ENCODE data around the gene ATP9A. TPM values are rescaled to one million over a fixed set of nuclear protein-coding genes. Genes with fewer than 3 reads are reported as not detected.

The ATP9A gene
- total RNA-seq, 1 experiment from 2014 or later: 31.3 TPM

DNA sequence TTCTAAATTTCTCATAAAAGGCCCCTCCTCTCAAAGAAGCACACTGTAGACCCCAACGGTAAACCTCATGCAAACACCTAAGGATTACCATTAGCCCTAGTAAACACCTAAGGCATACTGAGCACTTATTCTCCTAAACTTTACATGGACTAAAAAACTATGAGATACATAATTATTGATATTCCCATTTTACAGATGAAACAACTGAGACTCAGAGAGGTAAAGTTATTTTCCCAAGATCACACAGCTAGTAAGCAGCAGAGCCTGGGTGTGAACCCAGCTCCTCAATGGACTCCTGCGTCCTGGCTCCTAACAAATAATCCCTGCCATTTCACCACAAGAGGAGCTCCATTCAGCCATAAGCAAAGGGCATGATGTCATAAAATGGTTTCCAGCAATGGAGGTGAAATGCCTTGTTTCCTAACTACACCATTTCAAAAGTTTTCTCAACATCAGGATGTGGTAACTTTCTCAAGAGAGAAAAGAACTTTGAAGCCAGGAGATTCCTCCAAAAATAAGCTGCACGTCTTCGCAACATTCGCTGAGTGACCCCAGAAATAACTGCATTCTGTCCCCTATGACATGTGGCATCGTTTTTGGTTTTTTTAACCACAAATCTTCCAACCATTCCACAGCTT lies 4.1 kb downstream of the ATP9A start:
- Histone ChIP-seq H2AFZ (ENCODE audit: low read length) (no peak overlapping the region), H3K9ac (ENCODE audit: low read length) (no peak overlapping the region), H3K4me3 (ENCODE audit: low read length) (no peak overlapping the region), H3K27ac (ENCODE audit: low read length) (no peak overlapping the region), H4K20me1 (ENCODE audit: low read length) (no peaks in the 10 kb centered on the region), H3K9me3 (ENCODE audit: low read length) (no peaks in the 10 kb centered on the region), H3K27me3 (ENCODE audit: low read length) (no peaks in the 10 kb centered on the region), H3F3A (ENCODE audit: low read length, unreplicated experiment) (no peaks in the 10 kb centered on the region), H3K79me2 (ENCODE audit: low read length) (peaks cover 71% of the 10 kb centered on the region), H3K36me3 (ENCODE audit: low read depth, low read length) (no peaks in the 10 kb centered on the region), H3K4me1 (ENCODE audit: insufficient read depth, low read length) (peaks cover 20% of the 10 kb centered on the region), H3K4me2 (ENCODE audit: low read length) (no peak overlapping the region), H3K9me2 (replicated peaks; ENCODE audit: low read length) (no peaks in the 10 kb centered on the region)
- BruUV-seq (replicated peaks): no TSS peak
- intact Hi-C loops (cut with micrococcal nuclease): no loop called here
- DNase-seq (no peak), ATAC-seq (no peak)
- no peak for TF ChIP-seq CTCF (conservative IDR thresholded peaks at IDR 0.05; ENCODE audit: low read depth, low read length)
- POLR2A ChIA-PET (ENCODE audit: unreplicated experiment): no interaction called here
- CTCF ChIA-PET: no interaction called here

DNA sequence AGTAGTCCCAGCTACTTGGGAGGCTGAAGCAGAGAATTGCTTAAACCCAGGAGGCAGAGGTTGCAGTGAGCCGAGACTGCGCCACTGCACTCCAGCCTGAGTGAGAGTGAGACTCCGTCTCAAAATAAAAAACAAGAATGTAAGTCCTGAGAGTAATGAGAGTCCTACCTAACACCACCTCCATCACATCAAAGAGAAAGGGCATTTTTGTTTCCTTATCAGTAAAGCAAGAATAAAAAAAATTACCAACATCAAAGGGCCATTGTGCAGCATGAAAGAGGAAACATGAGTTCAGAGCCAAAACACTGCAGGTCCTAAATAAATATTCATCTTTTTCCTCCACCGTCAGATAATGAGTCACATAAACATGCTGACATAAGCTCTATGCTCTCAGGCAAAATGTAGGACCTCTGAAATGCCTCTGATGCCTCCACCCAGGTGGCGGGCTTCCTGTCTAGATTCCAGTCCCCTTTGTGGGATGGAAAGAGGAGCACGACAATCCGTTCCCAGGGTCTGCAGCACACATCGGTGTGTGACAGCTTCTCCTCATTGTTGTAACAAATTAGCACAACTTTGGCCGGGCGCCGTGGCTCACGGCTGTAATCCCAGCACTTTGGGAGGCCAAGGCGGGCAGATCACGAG lies 7.2 kb downstream of the ATP9A start:
- 0 out of 2 replicates have a peak overlapping the region, but pooled peaks have one; percentile 8 for H3K9ac ChIP-seq (ENCODE audit: low read length)
- no peaks in the 10 kb centered on the region for H3K9me3 ChIP-seq (ENCODE audit: low read length)
- intact Hi-C loops (cut with micrococcal nuclease): no loop called here
- no peak overlapping the region for H2AFZ ChIP-seq (ENCODE audit: low read length)
- H3K9me2 ChIP-seq (replicated peaks; ENCODE audit: low read length): no peaks in the 10 kb centered on the region
- H3K36me3 ChIP-seq (ENCODE audit: low read depth, low read length): no peaks in the 10 kb centered on the region
- no peaks in the 10 kb centered on the region for H4K20me1 ChIP-seq (ENCODE audit: low read length)
- no peak overlapping the region for H3K4me3 ChIP-seq (ENCODE audit: low read length)
- CTCF ChIA-PET: no interaction called here
- ATAC-seq: peak; percentile 88
- H3F3A ChIP-seq (ENCODE audit: low read length, unreplicated experiment): no peaks in the 10 kb centered on the region
- H3K27me3 ChIP-seq (ENCODE audit: low read length): no peaks in the 10 kb centered on the region
- peak overlapping the region; percentile 16 for H3K4me2 ChIP-seq (ENCODE audit: low read length)
- H3K79me2 ChIP-seq (ENCODE audit: low read length): peaks cover 86% of the 10 kb centered on the region
- peak; percentile 86 for DNase-seq
- no TSS peak for BruUV-seq (replicated peaks)
- H3K4me1 ChIP-seq (ENCODE audit: insufficient read depth, low read length): peaks cover 13% of the 10 kb centered on the region
- POLR2A ChIA-PET (ENCODE audit: unreplicated experiment): no interaction called here
- TF ChIP-seq CTCF (conservative IDR thresholded peaks at IDR 0.05; ENCODE audit: low read depth, low read length) (no peak), EZH2phosphoT487 (IDR thresholded peaks at IDR 0.05; ENCODE audit: borderline replicate concordance, low read length) (no peak), EZH2 (IDR thresholded peaks at IDR 0.05; ENCODE audit: low read length, unreplicated experiment) (no peak)
- H3K27ac ChIP-seq (ENCODE audit: low read length): peak overlapping the region; percentile 45

GRCh38 chr20:51759769-51760510 lies 8.2 kb downstream of the ATP9A start:
- ChIA-PET CTCF (no interaction called here), POLR2A (ENCODE audit: unreplicated experiment) (interaction anchor here (0.6 kb wide), 1 partner anchor 202 kb away, joined by 3 read pairs; no protein-coding TSS in a partner anchor)
- no TSS peak for BruUV-seq (replicated peaks)
- no peak for ATAC-seq
- H3K9me2 ChIP-seq (replicated peaks; ENCODE audit: low read length): no peaks in the 10 kb centered on the region
- H4K20me1 ChIP-seq (ENCODE audit: low read length): no peaks in the 10 kb centered on the region
- H3K36me3 ChIP-seq (ENCODE audit: low read depth, low read length): no peaks in the 10 kb centered on the region
- H3F3A ChIP-seq (ENCODE audit: low read length, unreplicated experiment): no peaks in the 10 kb centered on the region
- no peaks in the 10 kb centered on the region for H3K27me3 ChIP-seq (ENCODE audit: low read length)
- DNase-seq: no peak
- no peak overlapping the region for H3K4me3 ChIP-seq (ENCODE audit: low read length)
- H3K79me2 ChIP-seq (ENCODE audit: low read length): peaks cover 84% of the 10 kb centered on the region
- peaks cover 10% of the 10 kb centered on the region for H3K4me1 ChIP-seq (ENCODE audit: insufficient read depth, low read length)
- intact Hi-C loops (cut with micrococcal nuclease): no loop called here
- H3K9ac ChIP-seq (ENCODE audit: low read length): no peak overlapping the region
- no peak overlapping the region for H3K4me2 ChIP-seq (ENCODE audit: low read length)
- H3K27ac ChIP-seq (ENCODE audit: low read length): no peak overlapping the region
- TF ChIP-seq EZH2phosphoT487 (IDR thresholded peaks at IDR 0.05; ENCODE audit: borderline replicate concordance, low read length): no peak
- no peak for TF ChIP-seq CTCF (conservative IDR thresholded peaks at IDR 0.05; ENCODE audit: low read depth, low read length)
- no peak for TF ChIP-seq EZH2 (IDR thresholded peaks at IDR 0.05; ENCODE audit: low read length, unreplicated experiment)
- H3K9me3 ChIP-seq (ENCODE audit: low read length): no peaks in the 10 kb centered on the region
- no peak overlapping the region for H2AFZ ChIP-seq (ENCODE audit: low read length)

All from PC-3 (cell line).